OCI-LY3 (cell line): ENCODE measurements around the gene TXNDC12.
"Not testable (repeated sequence)": the region's sequence is repeated elsewhere in the genome, so short reads cannot be mapped to it uniquely, and the experiment has no call there.

Experiments
- EZH2phosphoT487 ChIP-seq: fragments of 200-600 bp; shearing (Covaris generic); IDR thresholded peaks from 2 replicates; pipeline ENCODE4 v1.6.1; 2018; ENCODE audit warnings: antibody characterized with exemption, mixed run types, low read depth
- TF ChIP-seq, protein P1 (sequence below): fragments of 200-600, 300-600 bp; sonication (generic); IDR thresholded peaks from 2 replicates; pipeline ENCODE4 v1.5.1; 2014; ENCODE audit warnings: antibody characterized with exemption, low read length, low read depth

DNA sequence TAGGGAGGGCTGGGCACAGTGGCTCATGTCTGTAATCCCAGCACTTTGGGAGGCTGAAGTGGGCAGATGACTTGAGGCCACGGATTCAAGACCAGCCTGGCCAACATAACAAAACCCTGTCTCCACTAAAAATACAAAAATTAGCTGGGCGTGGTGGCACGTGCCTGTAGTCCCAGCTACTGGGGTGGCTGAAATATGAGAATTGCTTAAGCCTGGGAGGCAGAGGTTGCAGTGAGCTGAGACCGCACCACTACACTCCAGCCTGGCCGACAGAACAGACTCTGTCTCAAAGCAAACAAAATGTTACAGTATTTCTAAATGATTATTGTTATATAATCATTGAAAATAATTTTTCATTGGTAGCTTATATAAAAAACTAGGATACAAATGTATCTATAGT lies 26.2 kb downstream of the TXNDC12 start:
- TF ChIP-seq, protein P1, sequence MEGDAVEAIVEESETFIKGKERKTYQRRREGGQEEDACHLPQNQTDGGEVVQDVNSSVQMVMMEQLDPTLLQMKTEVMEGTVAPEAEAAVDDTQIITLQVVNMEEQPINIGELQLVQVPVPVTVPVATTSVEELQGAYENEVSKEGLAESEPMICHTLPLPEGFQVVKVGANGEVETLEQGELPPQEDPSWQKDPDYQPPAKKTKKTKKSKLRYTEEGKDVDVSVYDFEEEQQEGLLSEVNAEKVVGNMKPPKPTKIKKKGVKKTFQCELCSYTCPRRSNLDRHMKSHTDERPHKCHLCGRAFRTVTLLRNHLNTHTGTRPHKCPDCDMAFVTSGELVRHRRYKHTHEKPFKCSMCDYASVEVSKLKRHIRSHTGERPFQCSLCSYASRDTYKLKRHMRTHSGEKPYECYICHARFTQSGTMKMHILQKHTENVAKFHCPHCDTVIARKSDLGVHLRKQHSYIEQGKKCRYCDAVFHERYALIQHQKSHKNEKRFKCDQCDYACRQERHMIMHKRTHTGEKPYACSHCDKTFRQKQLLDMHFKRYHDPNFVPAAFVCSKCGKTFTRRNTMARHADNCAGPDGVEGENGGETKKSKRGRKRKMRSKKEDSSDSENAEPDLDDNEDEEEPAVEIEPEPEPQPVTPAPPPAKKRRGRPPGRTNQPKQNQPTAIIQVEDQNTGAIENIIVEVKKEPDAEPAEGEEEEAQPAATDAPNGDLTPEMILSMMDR, result not testable (repeated sequence)
- not testable (repeated sequence) for TF ChIP-seq EZH2phosphoT487
